Measurements from ENCODE around the gene MINDY2. TPM values are rescaled to one million over a fixed set of nuclear protein-coding genes. Genes with fewer than 3 reads are reported as not detected.

MINDY2 gene
- total and polyA plus RNA-seq, 2 donors (not counting 1 experiment from before 2014, with no cell fraction given): 21.1 to 22.3 TPM

DNA sequence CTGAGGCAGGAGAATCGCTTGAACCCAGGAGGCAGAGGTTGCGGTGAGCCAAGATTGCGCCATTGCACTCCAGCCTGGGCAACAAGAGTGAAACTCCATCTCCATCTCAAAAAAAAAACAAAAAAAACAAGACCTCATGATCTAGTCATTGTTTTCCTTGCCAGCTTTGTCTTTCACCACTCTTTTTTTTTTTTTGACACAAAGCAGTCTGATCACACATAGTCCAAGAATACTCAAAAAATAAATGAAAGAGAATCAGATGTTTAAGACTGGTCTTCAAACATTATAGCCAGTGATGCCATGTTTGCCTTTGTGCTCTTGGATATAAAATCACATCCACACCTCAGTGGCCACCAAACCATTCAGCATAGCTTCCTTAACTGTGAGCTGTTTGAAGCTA is 15.8 kb upstream of the MINDY2 start:
- TF ChIP-seq, protein P1, sequence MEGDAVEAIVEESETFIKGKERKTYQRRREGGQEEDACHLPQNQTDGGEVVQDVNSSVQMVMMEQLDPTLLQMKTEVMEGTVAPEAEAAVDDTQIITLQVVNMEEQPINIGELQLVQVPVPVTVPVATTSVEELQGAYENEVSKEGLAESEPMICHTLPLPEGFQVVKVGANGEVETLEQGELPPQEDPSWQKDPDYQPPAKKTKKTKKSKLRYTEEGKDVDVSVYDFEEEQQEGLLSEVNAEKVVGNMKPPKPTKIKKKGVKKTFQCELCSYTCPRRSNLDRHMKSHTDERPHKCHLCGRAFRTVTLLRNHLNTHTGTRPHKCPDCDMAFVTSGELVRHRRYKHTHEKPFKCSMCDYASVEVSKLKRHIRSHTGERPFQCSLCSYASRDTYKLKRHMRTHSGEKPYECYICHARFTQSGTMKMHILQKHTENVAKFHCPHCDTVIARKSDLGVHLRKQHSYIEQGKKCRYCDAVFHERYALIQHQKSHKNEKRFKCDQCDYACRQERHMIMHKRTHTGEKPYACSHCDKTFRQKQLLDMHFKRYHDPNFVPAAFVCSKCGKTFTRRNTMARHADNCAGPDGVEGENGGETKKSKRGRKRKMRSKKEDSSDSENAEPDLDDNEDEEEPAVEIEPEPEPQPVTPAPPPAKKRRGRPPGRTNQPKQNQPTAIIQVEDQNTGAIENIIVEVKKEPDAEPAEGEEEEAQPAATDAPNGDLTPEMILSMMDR (conservative IDR thresholded peaks at IDR 0.05 in 1 of 2, IDR thresholded peaks at IDR 0.05 in 1 of 2; ENCODE audit: low read depth in 1 of 2, low read length in 2 of 2): no peak
- TF ChIP-seq EZH2 (IDR thresholded peaks at IDR 0.05; ENCODE audit: low read length, missing control alignments): no peak

DNA sequence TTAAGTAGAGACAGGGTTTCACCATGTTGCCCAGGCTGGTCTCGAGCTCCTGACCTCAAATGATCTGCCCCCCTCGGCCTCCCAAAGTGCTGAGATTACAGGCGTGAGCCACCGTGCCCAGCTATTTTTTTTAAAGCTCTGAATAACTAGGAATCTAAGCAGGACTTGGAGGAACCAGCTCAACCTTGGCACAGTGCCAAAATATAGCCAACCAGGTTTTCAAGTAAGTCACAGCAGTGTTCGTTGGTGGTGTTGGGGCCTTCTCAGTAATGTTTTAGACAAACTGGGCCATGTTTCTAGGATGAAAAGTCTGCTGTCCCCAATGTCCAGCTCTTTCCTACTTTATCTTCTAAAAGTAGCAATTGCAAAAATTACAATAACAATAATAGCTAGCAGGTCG is 15.1 kb upstream of the MINDY2 start:
- no peak for TF ChIP-seq EZH2 (IDR thresholded peaks at IDR 0.05; ENCODE audit: low read length, missing control alignments)
- Histone ChIP-seq H3K27ac (ENCODE audit: insufficient read depth, low read length) (no peak overlapping the region), H3K4me2 (ENCODE audit: extremely low read depth, insufficient read depth, low read length) (no peak overlapping the region), H3K27me3 (ENCODE audit: control insufficient read depth, insufficient read depth, low read length) (no peaks in the 10 kb centered on the region), H3K79me2 (ENCODE audit: control insufficient read depth, insufficient read depth, low read length) (no peaks in the 10 kb centered on the region), H3K9me3 (ENCODE audit: control insufficient read depth, insufficient read depth, low read depth, low read length) (no peaks in the 10 kb centered on the region), H3K9ac (ENCODE audit: insufficient read depth, low read length) (no peak overlapping the region), H3K4me1 (ENCODE audit: control insufficient read depth, extremely low read depth, insufficient read depth, low read length) (no peaks in the 10 kb centered on the region), H3K36me3 (ENCODE audit: control insufficient read depth, insufficient read depth, low read length) (no peaks in the 10 kb centered on the region), H4K20me1 (ENCODE audit: control insufficient read depth, extremely low read depth, insufficient read depth, low read length) (no peaks in the 10 kb centered on the region), H3K4me3 (replicated peaks in 1 of 4; ENCODE audit: control extremely low read depth in 1 of 4, insufficient read depth in 1 of 4, low read depth in 3 of 4, low read length in 4 of 4) (no peak overlapping the region), H2AFZ (ENCODE audit: low read length) (no peak overlapping the region)
- DNase-seq (ENCODE audit: low read depth in 2 of 2): no peak

More for the DNA sequence above, 15.8 kb upstream of the MINDY2 start:
- Histone ChIP-seq H3K27ac (ENCODE audit: insufficient read depth, low read length) (no peak overlapping the region), H4K20me1 (ENCODE audit: control insufficient read depth, extremely low read depth, insufficient read depth, low read length) (no peaks in the 10 kb centered on the region), H3K27me3 (ENCODE audit: control insufficient read depth, insufficient read depth, low read length) (no peaks in the 10 kb centered on the region), H3K4me1 (ENCODE audit: control insufficient read depth, extremely low read depth, insufficient read depth, low read length) (no peaks in the 10 kb centered on the region), H3K9ac (ENCODE audit: insufficient read depth, low read length) (no peak overlapping the region), H2AFZ (ENCODE audit: low read length) (no peak overlapping the region), H3K9me3 (ENCODE audit: control insufficient read depth, insufficient read depth, low read depth, low read length) (no peaks in the 10 kb centered on the region), H3K36me3 (ENCODE audit: control insufficient read depth, insufficient read depth, low read length) (no peaks in the 10 kb centered on the region), H3K4me2 (ENCODE audit: extremely low read depth, insufficient read depth, low read length) (no peak overlapping the region), H3K4me3 (replicated peaks in 1 of 4; ENCODE audit: control extremely low read depth in 1 of 4, insufficient read depth in 1 of 4, low read depth in 3 of 4, low read length in 4 of 4) (no peak overlapping the region), H3K79me2 (ENCODE audit: control insufficient read depth, insufficient read depth, low read length) (no peaks in the 10 kb centered on the region)
- no peak for DNase-seq (ENCODE audit: low read depth in 2 of 2)

DNA sequence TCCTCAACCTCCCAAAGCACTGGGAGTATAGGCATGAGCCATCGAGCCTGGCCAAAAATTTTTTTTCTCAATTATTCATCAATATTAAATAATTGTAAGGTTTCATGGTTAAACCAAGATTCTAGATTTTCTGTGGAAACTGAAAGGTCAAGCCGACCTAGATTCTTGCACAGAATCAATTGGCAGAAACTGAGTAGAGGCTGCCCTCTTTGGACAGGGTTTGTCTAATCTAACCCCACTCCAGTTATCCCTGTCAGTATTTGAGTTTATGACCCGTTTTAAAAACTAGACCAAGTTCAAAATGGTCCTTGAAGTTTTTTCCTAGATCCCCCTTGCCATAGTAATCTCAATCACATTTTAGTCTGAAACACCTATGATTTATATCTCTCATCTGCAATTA is 13.0 kb upstream of the MINDY2 start:
- Histone ChIP-seq H4K20me1 (ENCODE audit: control insufficient read depth, extremely low read depth, insufficient read depth, low read length) (no peaks in the 10 kb centered on the region), H3K79me2 (ENCODE audit: control insufficient read depth, insufficient read depth, low read length) (no peaks in the 10 kb centered on the region), H3K4me2 (ENCODE audit: extremely low read depth, insufficient read depth, low read length) (no peak overlapping the region), H3K27me3 (ENCODE audit: control insufficient read depth, insufficient read depth, low read length) (no peaks in the 10 kb centered on the region), H3K4me3 (replicated peaks in 1 of 4; ENCODE audit: control extremely low read depth in 1 of 4, insufficient read depth in 1 of 4, low read depth in 3 of 4, low read length in 4 of 4) (no peak overlapping the region), H3K36me3 (ENCODE audit: control insufficient read depth, insufficient read depth, low read length) (no peaks in the 10 kb centered on the region), H3K27ac (ENCODE audit: insufficient read depth, low read length) (no peak overlapping the region), H3K9me3 (ENCODE audit: control insufficient read depth, insufficient read depth, low read depth, low read length) (no peaks in the 10 kb centered on the region), H2AFZ (ENCODE audit: low read length) (no peak overlapping the region), H3K4me1 (ENCODE audit: control insufficient read depth, extremely low read depth, insufficient read depth, low read length) (no peaks in the 10 kb centered on the region), H3K9ac (ENCODE audit: insufficient read depth, low read length) (no peak overlapping the region)
- DNase-seq (ENCODE audit: low read depth in 2 of 2): peak in 1 of 2 donors; percentile 62
- no peak for TF ChIP-seq EZH2 (IDR thresholded peaks at IDR 0.05; ENCODE audit: low read length, missing control alignments)
- TF ChIP-seq, protein P1 (conservative IDR thresholded peaks at IDR 0.05 in 1 of 2, IDR thresholded peaks at IDR 0.05 in 1 of 2; ENCODE audit: low read depth in 1 of 2, low read length in 2 of 2): peak; percentile 30 to 38

All from fibroblast of lung (primary cell).